Measurements from ENCODE around the gene SETD7. TPM values are rescaled to one million over a fixed set of nuclear protein-coding genes. Genes with fewer than 3 reads are reported as not detected.

SETD7 gene
- total and polyA plus RNA-seq, 2 donors (not counting 3 experiments of a cell fraction or from before 2014, with no cell fraction given): 18.8 to 39.9 TPM

GRCh38 chr4:139503622-139504166, 52.3 kb downstream of the SETD7 start:
- H3K4me1 ChIP-seq (ENCODE audit: control insufficient read depth, extremely low read depth, insufficient read depth, low read length): peaks cover 4% of the 10 kb centered on the region
- H3K4me3 ChIP-seq (replicated peaks in 1 of 3; ENCODE audit: insufficient read depth in 1 of 3, low read depth in 1 of 3, low read length in 3 of 3): no peak overlapping the region
- H3K36me3 ChIP-seq (ENCODE audit: control insufficient read depth in 2 of 2, extremely low read depth in 1 of 2, insufficient read depth in 2 of 2, low read length in 2 of 2): peaks cover 0 to 6% of the 10 kb centered on the region in 2 experiments
- H2AFZ ChIP-seq (ENCODE audit: low read depth, low read length): no peak overlapping the region
- dilution Hi-C loops (cut with MboI; ENCODE audit: extremely low pct_ligation_motif_present, low sequenced_read_pairs): no loop called here
- POLR2A ChIA-PET: interaction anchor here (0.6 kb wide), 1 partner anchor 409 kb away, joined by 4 read pairs; no protein-coding TSS in a partner anchor
- BruUV-seq (replicated peaks): no TSS peak
- DNase-seq (ENCODE audit: low read depth, low spot score) (no peak), FAIRE-seq (no peak)
- no peaks in the 10 kb centered on the region for H3K27me3 ChIP-seq (ENCODE audit: control insufficient read depth in 2 of 2, insufficient read depth in 2 of 2, low read length in 2 of 2)
- H3K9ac ChIP-seq (replicated peaks; ENCODE audit: extremely low read depth, insufficient read depth, low read length): no peak overlapping the region
- H3K27ac ChIP-seq (ENCODE audit: insufficient read depth, low read depth, low read length): no peak overlapping the region
- H3K4me2 ChIP-seq (ENCODE audit: insufficient read depth, low read length): no peak overlapping the region
- H4K20me1 ChIP-seq (replicated peaks; ENCODE audit: control insufficient read depth, extremely low read depth, insufficient read depth, low read length): no peaks in the 10 kb centered on the region
- no peak for TF ChIP-seq JUN (IDR thresholded peaks at IDR 0.05; ENCODE audit: borderline replicate concordance, insufficient read depth, insufficient read length, low read depth)
- TF ChIP-seq FOS (IDR thresholded peaks at IDR 0.05; ENCODE audit: borderline replicate concordance, insufficient read depth, low read length): no peak
- TF ChIP-seq CTCF (IDR thresholded peaks at IDR 0.05; ENCODE audit: extremely low read depth in 1 of 2, insufficient read depth in 1 of 2, low read depth in 1 of 2, low read length in 2 of 2): no peak
- TF ChIP-seq POLR2AphosphoS5 (IDR thresholded peaks at IDR 0.05; ENCODE audit: insufficient read depth, low read depth, low read length): no peak
- no peak for TF ChIP-seq MAX (IDR thresholded peaks at IDR 0.05; ENCODE audit: insufficient read depth, insufficient read length)
- no peak for TF ChIP-seq POLR2A (IDR thresholded peaks at IDR 0.05; ENCODE audit: low read depth, low read length)
- TF ChIP-seq EZH2 (IDR thresholded peaks at IDR 0.05; ENCODE audit: borderline replicate concordance, low read depth, low read length, severe bottlenecking): no peak
- no peak for TF ChIP-seq MYC (IDR thresholded peaks at IDR 0.05; ENCODE audit: low read depth, low read length)
- no peak for TF ChIP-seq GATA2 (IDR thresholded peaks at IDR 0.05; ENCODE audit: insufficient read depth, insufficient read length, low read depth, low read length)
- intact Hi-C loops (cut with micrococcal nuclease): no loop called here
- H3K9me3 ChIP-seq (replicated peaks; ENCODE audit: control insufficient read depth, insufficient read depth, low read length): no peaks in the 10 kb centered on the region
- no peaks in the 10 kb centered on the region for H3K9me1 ChIP-seq (replicated peaks; ENCODE audit: control insufficient read depth, extremely low read depth, insufficient read depth, low read length)
- H3K79me2 ChIP-seq (ENCODE audit: control insufficient read depth, insufficient read depth, low read length): no peaks in the 10 kb centered on the region
- CTCF ChIA-PET: interaction anchor here (1.7 to 2.2 kb wide), 2 partner anchors 26 to 473 kb away, joined by 5 to 7 read pairs; no protein-coding TSS in a partner anchor

All from endothelial cell of umbilical vein (primary cell).